Astrocyte of the hippocampus (primary cell): ENCODE measurements around the gene GALNT11.
"Not testable (repeated sequence)": the region's sequence is repeated elsewhere in the genome, so short reads cannot be mapped to it uniquely, and the experiment has no call there.

Experiments
- DNase-seq: peaks from one replicate; pipeline ENCODE4 v3.0.0; 2011; ENCODE audit warnings: low read depth, low spot score

The GALNT11 gene

DNA sequence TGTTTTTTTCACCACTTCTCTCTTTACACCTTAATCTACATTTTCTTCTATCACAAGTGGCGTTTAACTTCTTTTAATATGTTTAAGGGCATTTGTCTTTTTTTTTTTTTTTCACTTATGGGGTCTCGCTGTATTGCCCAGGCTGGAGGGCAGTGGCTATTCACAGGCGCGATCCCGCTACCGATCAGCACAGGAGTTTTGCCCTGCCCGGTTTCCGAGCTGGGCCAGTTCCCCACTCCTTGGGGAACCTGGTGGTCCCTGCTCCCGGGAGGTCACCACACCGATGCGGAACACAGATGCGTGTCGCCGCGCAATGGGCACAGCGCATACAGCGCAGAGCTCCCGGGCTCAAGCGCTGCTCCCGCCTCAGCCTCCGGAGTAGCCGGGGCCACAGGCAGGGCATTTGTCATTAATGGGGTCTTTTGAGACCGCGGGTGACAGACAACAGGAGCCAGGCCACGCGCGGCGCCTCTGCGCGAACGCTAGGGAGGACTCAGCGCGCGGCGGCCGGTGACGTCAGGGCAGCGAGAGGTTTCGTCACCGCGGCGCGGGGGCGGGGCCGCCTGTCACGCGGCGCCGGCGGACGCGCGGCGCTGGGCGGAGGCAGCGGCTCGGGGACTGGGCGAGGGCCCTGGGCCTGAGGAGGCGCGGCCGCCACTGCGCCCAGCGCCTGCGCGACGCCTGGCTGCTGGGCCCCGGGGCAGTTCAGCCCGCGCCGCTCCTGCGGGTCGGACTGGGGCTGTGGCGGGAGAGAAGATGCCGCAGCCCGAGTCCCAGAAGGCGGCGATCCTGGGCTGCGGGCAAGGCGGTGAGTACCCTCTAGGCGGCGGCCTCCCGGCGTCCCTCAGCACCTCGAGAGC lies at the start of gene GALNT11:
TSS of gene GALNT11 (plus strand) at position 598 of the 860 bp plus-strand sequence. CDS start 68,554 bp downstream, outside the sequence.
- peak; percentile 95 for DNase-seq

DNA sequence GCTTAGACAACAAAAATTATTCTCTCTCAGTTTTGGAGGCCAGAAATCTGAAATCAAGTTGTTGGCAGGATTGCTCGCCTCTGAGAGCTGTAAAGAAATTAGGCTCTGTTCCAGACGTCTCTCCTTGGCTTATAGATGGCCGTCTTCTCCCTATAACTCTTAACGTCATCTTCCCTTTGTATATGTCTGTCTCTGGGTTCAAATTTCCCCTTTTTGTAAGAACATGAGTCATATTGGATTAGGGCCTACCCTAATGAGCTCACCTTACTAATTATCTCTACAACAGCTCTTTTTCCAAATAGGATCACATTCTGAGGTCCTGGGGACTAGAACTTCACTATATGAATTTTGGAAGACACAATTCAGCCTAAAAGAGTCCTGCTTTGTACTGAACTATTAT lies 46.9 kb upstream of the GALNT11 start:
- no peak for DNase-seq

DNA sequence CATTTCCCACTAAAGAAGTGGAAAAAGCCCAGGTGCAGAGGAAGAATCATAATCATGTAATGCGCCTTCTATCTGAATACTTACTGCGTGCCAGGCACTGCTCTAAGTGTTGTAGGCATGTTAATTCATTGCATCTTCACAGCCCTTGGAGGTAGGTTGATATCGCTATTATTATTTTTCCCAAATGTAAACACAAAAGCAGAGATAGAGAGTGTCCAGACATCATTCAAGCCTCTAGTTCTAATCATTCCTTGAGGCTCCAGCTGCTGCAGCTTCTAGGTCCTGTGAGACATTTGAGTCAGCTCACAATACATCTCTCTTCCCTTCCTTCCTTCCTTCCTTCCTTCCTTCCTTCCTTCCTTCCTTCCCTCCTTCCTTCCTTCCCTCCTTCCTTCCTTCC lies 44.3 kb upstream of the GALNT11 start:
- DNase-seq, result no peak

DNA sequence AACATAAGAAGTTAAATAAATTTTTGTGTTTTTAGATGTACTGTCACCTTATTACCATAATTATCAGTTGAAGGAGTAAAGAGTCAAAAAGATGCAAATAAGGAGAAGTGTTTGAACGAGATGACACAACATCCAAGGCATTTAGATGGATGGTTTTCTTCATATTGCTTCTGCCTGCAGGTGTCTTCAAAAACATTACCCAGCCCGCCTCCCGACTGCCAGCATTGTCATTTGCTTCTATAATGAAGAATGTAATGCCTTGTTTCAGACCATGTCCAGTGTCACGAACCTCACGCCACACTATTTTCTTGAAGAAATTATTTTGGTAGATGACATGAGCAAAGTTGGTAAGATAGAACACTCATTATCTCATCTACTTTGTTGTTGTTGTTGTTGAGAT lies 42.7 kb upstream of the GALNT11 start:
- DNase-seq, result no peak

DNA sequence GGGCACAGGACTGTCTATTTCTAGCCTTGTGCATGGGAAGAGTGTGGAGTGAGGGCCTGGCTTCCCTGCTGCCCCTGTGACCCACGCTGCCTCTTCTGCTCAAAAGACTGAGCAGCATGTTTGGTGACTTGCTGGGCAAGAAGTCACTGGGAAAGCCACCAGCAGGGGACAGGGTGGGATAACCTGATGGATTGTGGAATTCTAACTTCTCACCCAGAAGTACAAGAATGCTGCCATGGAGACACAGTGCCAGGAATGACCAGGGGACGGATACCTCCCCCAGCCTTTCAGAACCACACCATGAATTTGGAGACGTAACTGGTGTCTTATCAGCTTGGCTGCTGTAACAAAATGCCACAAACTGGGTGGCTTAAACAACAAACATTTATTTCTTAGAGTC lies 40.9 kb upstream of the GALNT11 start:
- DNase-seq, result no peak

DNA sequence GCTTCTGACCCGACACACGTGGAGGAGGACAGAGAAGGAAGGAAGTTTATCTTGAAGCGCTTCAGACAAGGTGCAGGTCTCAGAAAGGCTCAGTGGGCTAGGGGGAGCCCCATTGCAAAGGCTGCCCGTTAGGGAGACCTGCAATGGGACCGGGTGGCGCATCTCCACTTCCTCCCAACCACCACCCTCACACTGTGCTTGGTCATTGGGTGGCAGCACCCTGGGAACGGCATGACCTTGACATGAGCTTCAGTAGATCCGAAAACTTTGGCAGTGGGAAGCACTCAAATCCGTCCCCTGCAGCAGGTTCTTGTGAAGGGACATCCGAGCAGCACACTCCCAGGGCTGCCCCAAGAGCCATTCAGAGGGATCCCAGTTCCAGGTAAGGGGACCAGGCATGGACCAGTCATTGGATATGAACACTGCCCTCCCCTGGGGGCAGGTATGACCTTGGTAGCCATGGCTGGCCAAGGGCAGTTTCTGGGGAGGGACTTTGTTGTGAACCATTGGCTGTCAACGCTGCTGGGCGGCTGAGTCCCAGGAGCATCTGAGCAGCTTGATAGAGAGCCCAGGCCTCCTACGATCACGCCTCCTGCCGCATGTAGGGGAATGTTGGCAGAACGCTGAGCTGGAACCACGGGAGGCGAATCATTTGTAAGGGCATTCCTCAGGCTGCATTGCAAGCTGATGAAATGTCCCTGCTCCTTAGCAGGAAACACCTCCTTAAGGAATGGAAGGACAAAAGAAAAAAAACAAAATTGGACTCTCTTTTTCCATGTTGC lies 37.5 kb upstream of the GALNT11 start:
- peak; percentile 89 for DNase-seq

DNA sequence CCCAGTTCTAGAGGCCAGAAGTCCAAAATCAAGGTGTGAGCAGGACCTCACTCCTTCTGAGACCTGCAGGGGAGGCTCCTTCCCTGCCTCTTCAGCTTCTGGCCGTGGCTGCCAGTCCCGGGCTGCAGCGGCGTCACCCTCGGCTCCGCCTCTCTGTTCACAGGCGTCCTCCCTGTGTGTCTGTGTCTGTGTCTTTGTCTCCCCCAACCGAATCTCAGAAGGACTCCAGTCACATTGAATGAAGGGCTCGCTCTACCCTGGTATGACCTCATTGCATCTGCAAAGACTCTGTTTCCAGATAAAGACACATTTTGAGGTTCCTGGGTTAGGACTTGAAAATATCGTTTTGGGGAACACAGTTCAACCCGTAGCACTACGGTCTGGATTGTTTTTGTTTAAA lies 33.1 kb upstream of the GALNT11 start:
- peak; percentile 55 for DNase-seq

DNA sequence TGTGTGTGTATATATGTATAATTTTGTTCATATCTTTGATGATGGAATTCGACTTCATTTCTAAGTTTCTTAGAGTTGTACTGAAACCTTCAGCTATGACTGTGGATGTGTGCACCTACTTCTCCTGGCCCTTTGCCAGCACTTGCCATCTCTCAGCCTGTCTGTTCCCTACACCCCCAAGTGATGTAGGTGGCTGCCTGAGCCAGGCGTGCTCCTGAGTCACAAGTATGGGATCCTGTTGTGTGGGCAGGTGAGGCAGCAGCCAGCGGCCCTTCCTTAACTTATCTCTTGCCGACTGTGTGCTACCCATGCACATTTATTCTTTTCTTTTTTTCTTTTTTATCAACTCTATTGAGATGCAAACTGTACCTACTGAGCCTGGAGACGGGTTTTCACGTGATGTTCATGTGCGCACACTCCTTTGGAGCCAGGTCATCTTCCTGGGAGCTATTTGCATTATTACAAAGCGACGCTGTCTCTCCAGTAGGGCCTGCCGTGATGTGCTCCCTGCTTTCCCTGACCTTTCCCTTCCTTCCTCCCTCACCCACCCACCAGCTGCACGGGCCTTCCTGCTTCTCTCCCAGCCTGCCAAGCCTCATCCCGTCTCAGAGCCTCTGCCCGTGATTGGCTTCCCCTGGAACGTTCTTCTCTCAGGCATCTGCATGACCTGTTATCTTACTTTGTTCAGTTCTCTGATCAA lies 31.3 kb upstream of the GALNT11 start:
- DNase-seq, result no peak

DNA sequence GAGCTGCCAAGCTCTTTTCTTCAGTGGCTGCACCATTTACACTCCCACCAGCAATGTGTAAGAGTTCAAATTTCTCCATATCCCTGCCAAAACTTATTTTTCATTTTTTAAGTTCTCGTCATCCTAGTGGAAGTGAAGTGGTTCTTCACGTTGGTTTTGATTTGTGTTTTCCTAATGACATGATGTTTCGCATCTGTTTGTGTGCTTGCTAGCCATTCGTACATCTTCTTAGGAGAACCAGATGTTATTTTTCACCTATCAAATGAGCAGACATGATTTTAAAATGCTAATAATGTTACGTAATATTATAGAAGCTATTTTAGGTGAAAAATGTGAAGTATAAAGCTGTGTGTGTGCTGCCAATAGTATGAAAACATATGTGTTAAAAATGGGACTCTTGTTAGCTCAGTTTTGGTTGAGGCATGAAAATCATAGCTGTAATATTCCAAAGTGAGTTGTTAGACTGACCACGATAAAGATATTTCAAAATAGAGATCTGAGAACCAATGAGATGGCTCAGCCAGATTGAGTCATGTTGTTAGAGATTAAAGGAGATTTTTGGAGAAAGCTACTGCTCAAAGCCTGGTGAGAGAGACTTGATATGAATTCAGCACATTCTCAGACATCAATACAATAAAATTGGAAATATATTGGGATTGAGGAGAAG lies 25.9 kb upstream of the GALNT11 start:
- no peak for DNase-seq

DNA sequence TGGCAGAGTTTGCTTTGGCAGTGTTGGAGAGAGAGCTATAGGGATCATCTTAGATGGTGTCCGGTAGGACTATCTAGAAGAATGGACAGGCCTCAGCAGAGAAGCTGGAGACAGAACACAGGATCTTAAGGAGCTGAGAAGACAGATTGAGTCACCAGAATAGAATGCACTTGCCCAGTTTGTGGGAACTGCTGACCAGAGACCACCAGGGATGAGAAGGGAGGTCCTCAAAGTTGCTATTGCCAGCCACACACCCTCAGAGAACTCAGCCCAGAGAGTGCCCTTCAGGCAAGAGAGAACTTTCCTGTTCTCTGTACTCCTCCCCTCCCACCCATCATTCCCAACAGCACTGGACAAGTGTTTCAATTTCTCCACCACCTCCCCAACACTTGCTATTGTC lies 25.3 kb upstream of the GALNT11 start:
- no peak for DNase-seq

DNA sequence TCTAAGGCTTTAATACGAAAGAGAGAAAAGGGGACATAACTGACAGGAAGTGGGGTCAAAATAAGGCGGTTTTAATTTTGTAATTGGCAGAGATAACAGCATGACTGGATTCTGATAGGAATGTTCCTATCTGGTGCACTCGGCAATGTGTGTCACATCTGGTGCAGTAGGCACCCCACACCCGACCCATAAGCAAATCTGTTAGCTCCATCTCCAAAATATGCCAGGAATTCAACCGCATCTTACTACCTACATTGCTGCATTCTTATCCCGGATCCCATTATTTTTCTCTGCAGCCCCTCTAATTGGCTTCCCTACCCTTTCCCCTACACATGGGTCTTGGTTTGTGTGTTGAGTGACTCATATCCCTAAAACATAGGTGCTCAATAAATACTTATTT lies 19.1 kb upstream of the GALNT11 start:
- DNase-seq, result peak; percentile 16

DNA sequence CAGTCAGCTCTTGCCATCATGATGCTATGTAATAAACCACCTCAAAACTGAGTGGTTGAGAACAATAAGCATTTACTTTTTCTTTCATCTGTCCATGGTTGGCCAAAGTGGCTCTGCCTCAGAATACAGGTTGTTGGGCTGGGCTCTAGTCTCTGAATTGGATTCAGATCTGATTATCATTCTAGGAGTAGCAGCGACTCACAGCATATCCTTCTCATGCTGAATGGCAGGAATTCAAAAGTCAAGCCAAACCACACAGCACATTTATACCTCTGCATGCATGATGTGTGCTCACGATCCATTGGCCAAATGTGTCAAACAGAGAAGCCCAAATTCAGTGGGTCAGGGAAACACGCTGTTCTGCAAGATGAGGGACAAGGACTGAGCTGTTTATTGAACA lies 13.6 kb upstream of the GALNT11 start:
- DNase-seq, result peak; percentile 65

DNA sequence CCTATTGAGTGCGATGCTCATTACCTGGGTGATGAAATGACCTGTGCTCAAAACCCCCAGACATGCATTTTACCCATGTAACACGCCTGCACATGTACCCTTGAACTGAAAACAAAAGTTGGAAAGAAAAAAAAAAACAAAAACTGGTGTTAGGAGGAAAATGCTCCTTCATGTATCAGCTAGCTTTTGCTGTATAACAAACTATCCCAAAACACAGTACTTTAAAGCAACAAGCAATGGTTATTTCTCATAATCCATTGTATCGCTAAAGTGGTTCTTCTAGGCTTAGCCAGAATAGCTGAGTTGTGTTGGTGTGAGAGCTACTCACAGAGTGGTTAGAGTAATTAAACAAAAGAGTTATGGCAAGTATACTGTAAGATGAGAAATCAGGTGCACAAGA lies 12.2 kb upstream of the GALNT11 start:
- DNase-seq, result no peak

DNA sequence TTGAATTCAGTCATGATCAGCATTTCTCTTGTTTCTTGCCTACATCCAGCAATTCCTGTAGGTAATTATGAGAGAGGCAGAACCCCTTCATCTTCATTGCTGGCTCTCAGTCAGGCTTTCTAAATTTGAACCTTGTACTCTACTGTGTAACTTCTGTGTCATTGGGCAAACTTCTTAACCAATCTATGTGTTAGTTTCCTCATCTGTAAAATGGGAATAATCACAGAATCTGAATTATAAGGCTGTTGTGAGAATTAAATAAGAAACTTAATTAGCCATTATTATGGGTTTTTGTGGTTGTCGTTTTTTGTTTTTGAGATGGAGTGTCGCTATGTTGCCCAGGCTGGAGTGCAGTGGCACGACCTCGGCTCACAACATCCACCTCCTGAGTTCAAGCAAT lies 11.5 kb upstream of the GALNT11 start:
- no peak for DNase-seq

DNA sequence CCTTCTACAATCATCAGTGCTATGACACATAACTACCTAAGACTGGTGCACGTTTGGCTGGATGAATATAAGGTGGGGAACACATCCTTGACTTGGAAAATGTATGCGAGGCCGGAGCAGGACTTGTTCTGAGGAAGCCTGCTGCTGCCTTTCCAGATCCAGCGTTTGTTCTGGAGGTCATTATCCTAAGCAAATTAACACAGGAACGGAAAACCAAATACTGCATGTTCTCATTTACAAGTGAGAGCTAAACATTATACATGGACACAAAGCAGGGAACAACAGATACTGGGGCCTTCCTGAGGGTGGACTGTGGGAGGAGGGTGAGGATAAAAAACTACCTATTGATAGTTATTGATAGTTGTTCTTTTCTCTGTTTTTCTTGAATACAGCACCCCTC lies 10.8 kb upstream of the GALNT11 start:
- DNase-seq, result no peak

DNA sequence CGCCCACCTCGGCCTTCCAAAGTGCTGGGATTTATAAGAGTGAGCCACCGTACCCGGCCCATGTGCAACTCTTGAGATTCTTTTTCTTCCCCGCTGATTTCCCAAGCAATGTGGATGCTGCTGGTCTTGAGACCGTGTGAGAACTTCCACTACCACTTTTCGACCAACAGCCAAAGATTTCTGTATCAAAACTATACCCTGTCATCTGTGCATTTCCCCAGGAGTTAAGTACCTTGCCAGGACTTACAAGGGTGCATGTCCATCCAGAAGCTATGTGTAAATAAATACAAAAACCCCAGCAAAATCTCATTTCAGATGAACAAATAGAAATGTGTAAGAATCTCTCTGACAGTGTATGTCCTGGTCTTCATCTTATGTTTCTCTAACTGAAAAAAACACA lies 9.9 kb upstream of the GALNT11 start:
- no peak for DNase-seq

DNA sequence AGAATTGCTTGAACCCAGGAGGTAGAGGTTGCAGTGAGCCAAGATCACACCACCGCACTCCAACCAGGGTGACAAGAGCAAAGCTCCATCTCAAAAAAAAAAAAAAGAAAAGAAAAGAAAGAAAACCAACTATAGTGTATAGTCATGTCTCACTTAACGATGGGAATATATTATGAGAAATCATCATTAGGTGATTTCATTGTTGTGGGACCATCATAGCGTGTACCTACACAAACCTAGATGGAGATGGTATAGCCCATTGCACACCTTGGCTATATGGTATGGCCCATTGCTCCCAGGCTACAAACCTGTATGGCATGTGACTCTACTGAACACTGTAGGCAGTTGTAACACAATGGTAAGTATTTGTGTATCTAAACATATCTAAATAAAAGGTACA lies 8.5 kb upstream of the GALNT11 start:
- no peak for DNase-seq

DNA sequence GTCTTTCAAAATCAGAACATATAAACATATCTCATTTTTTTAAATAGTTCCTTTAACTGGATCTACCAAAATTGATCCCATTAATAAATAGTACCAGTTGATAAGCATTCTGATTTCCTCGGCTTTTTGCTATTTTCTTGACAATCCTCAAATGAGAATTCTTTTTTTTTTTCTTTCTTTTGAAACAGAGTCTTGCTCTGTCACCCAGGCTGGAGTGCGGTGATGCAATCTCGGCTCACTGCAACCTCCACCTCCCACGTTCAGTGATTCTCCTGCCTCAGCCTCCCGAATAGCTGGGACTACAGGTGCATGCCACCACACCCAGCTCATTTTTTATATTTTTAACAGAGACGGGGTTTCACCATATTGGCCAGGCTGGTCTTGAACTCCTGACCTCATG lies 7.8 kb upstream of the GALNT11 start:
- not testable (repeated sequence) for DNase-seq

DNA sequence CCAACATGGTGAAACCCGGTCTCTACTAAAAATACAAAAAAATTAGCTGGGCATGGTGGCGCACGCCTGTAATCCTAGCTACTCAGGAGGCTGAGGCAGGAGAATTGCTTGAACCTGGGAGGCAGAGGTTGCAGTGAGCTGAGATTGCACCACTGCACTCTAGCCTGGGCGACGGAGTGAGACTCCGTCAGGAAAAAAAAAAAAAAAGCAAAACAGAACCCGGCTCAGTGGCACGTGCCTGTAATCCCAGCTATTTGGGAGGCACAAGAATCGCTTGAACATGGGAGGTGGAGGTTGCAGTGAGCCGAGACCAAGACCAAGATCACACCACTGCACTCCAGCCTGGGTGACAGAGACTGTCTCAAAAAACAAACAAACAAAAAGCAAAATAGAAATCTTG lies 3.7 kb upstream of the GALNT11 start:
- DNase-seq, result not testable (repeated sequence)

DNA sequence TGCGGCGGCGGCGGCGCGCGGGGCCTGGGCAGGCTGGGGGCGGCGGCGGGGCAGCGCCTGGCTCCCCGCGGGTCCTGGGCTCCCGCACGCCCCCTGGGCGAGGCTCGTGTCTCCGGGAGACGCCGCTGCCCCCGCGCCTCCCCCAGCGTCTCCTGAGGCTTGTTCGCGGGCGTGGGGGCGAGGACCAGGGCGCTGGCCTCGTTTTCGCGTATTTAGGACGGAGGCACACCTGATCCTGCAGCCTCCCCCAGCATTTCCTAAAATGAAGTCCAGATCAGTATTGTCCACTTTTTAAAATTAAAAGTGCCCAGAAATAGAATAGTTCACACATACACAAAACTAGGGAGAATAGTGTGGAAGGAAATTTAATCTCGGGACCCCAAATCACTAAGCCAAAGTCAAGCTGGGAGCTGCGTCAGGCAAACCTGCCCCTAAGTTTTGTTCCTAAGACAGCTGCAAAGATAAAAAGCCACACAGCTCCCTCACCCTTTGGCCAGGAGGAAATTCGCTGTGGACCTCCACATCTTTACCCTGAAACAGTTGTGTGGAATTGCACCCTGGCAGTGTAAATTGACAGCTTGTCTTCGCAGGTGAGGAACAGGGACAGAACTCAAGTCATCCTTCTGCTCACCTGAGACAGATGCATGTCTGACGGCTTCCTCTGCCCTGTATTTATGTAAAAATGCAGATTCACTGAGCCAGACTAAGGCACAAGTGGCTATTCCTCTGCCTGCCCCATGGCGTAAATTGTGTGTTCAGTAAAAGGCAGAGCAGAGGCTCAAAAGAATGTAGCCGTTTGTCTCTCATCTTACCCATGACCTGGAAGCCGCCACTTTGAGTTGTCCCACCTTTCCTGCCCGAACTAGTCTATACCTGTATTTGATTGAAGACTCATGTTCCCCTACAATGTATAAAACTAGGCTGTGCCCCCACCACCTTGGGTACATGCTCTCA lies 740 bp downstream of the GALNT11 start:
- DNase-seq, result no peak
